Measurements from ENCODE around the gene LRRC43.

GRCh38 chr12:122194804-122195203, 11.9 kb downstream of the LRRC43 start:
- TF ChIP-seq CTCF (conservative IDR thresholded peaks at IDR 0.05; ENCODE audit: low read length) = no peak
- TF ChIP-seq EZH2phosphoT487 (IDR thresholded peaks at IDR 0.05; ENCODE audit: borderline replicate concordance, low read depth, low read length) = no peak

Data from OCI-LY7 (cell line).